C4-2B (cell line): ENCODE measurements around the gene EMD.

Experiments
- CTCF ChIP-seq: fragments of 450-650 bp; conservative IDR thresholded peaks from 2 replicates; pipeline ENCODE4 v1.5.1; 2017; ENCODE audit warnings: mild to moderate bottlenecking
- ZFX ChIP-seq: fragments of 450-650 bp; IDR thresholded peaks from 2 replicates; pipeline ENCODE4 v1.6.1; 2017

DNA sequence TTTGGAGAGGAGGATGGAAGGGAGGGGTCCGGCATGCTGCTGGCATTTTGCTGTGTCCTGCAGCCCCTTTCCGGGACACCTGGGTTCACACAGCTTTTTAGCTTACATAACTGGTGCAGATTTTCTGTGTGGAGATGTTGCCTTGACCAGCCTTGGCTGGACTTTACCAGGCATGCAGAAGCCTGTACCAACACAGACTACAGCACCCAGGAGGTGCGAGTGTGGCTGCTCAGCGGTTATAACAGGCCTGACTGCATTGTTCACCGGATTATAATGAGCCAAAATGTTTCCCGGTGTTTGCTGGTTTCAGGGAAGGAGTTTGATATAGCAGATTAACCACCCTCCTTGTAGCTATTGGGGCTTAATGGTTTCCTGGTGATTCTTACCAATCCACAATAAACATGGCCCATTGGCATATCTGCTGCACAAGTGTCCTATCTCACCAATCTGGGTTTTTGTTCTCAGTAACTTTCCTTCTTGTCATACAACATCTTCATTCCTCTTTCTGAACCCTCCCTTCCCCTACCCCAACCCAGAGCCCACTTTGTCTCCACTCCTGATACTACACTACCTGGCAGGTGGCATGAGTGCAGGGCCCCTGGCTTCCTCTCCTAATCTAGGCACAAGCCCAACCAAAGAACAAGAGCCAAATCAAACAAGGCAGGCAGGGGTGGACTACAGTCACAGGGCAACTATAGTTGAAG, 23.0 kb downstream of the EMD start:
- TF ChIP-seq CTCF (no peak), ZFX (no peak)
